Transverse colon (tissue), 4 donors: ENCODE measurements around the gene ANKH. TPM values are rescaled to one million over a fixed set of nuclear protein-coding genes. Genes with fewer than 3 reads are reported as not detected.

ENCODE experiments used
- DNase-seq: peaks from one replicate; pipeline ENCODE4 v3.0.0-alpha.2; 2019
- H3K27ac ChIP-seq, 4 donors: fragments of 200-600 bp; sonication (generic); 2 replicates each; pipeline ENCODE4 v1.5.1; 2016 to 2018; ENCODE audit warnings: inconsistent platforms in 4 of 4
- H3K27me3 ChIP-seq: fragments of 200-600 bp; sonication (generic); 2 replicates; pipeline ENCODE4 v1.5.1; 2017; ENCODE audit warnings: inconsistent platforms
- H3K36me3 ChIP-seq, 4 donors: fragments of 200-600 bp; sonication (generic); 2 replicates each; pipeline ENCODE4 v1.5.1; 2017 to 2019; ENCODE audit warnings: inconsistent platforms in 4 of 4
- H3K4me1 ChIP-seq, 4 donors: fragments of 200-600 bp; sonication (generic); 2 replicates each; pipeline ENCODE4 v1.5.1; 2017 to 2020; ENCODE audit warnings: inconsistent platforms in 4 of 4
- H3K4me3 ChIP-seq, 4 donors: fragments of 200-600 bp; sonication (generic); 1 replicate in 1 of 4; 2 replicates in 3 of 4; pipeline versions ENCODE4 v1.5.1 to v1.6.1; 2017 to 2019; ENCODE audit warnings: inconsistent platforms in 4 of 4
- H3K9me3 ChIP-seq, 2 donors: fragments of 200-600 bp; sonication (generic); 2 replicates each; pipeline ENCODE4 v1.5.1; 2017 to 2019; ENCODE audit warnings: inconsistent platforms in 2 of 2
- EP300 ChIP-seq: sonication (generic); formaldehyde crosslinking; IDR thresholded peaks from one replicate; pipeline ENCODE4 v1.6.1; 2017; ENCODE audit warnings: antibody characterized with exemption, low read depth
- POLR2A ChIP-seq: fragments of 450-650 bp; IDR thresholded peaks from one replicate; pipeline ENCODE4 v1.6.1; 2016; ENCODE audit warnings: antibody characterized with exemption, mild to moderate bottlenecking, moderate library complexity
- POLR2AphosphoS5 ChIP-seq, 3 donors: sonication (generic); formaldehyde crosslinking; IDR thresholded peaks; one replicate each; pipeline ENCODE4 v1.6.1; 2016; ENCODE audit warnings: antibody characterized with exemption in 3 of 3
- WGBS, 2 donors: methylation state at CpG; one replicate each; pipeline ENCODE4 v1.1.5; 2018; ENCODE audit warnings: low coverage in 1 of 2; 5-methylcytosine and 5-hydroxymethylcytosine counted together
- in situ Hi-C, 4 donors: fragments of 200-750 bp; cut with MboI; loops; one replicate each; pipeline versions ENCODE4 v1.15.0 to v1.15.1; 2017; ENCODE audit warnings: low sequenced_read_pairs in 3 of 4, low pct_ligation_motif_present in 1 of 4, low pct_unique_long_range_greater_than_20kb in 1 of 4
- intact Hi-C: fragments of 100-400 bp; cut with DNase I; formaldehyde crosslinking; loops from one replicate; pipeline ENCODE4 v1.15.1; 2023; ENCODE audit warnings: low total_unique reads
- total RNA-seq, 4 donors: library from RNA; depleted of rRNA; stranded (reverse); fragments of >200 nt; gene quantifications; one replicate each; pipeline ENCODE4 v1.1.0, GENCODE V29; 2016
- TF ChIP-seq, protein P1 (sequence below), 5 experiments: fragments of 200-600 bp in 3 of 5; fragments of 450-650 bp in 2 of 5; sonication (generic) in 3 of 5; IDR thresholded peaks; 1 replicate in 2 of 5; 2 replicates in 3 of 5; pipeline ENCODE4 v1.5.1; 2016 to 2017; ENCODE audit warnings: antibody characterized with exemption in 5 of 5, inconsistent platforms in 3 of 5, mild to moderate bottlenecking in 2 of 5, moderate library complexity in 1 of 5

The ANKH gene
- total RNA-seq, 4 donors from 2014 or later = 24.7 to 96.5 (median 69.4) TPM

DNA sequence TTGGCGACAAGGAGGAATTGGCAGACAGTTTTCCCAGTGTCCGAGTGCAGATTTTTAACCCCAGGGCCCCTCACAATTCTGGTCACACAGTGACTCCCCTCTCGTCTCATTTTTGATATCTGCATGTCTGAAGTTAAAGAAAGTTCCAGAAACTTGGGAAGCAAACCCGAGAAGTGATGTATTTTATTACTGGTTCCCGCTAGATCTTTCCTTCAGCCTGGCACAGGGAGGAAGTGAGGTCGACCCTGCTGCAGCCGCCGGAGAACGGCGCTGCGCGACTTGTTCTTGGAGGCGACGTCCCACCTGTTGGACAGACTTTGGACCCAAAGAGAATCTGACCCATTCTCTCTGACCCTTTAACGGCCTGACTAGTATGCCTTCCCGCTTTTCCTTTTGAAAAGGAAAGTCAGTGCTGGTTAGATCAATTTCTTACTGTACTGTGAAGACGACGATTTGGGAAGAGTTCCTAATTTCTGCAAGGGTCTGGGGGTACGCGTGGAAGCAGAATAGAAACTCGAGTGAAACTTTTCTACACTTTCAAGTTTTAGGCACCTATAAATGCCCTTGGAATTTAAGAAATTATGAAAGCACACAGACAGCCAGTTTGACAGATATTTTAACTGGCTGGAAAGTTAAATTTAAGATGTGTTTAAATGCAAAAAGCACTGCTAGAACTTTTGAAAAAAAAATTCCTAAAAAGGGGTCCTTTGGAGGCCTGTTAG, 206.3 kb downstream of the ANKH start:
- DNase-seq = peak; percentile 65
- no peaks in the 10 kb centered on the region for H3K36me3 ChIP-seq
- intact Hi-C loops = no loop called here
- WGBS, 2 donors = 0 to 1% methylated on average over 5 to 21 of the region's 21 CpGs
- H3K4me3 ChIP-seq = peak overlapping the region; percentile 74 to 85 (median 76)
- H3K9me3 ChIP-seq = no peaks in the 10 kb centered on the region
- in situ Hi-C loops = no loop called here
- H3K4me1 ChIP-seq = peaks cover 12 to 61% (median 37%) of the 10 kb centered on the region in 4 donors
- peak overlapping the region; percentile 89 to 98 (median 94) for H3K27ac ChIP-seq
- TF ChIP-seq POLR2AphosphoS5 (IDR thresholded peaks at IDR 0.05) (peak; percentile 23 to 67 (median 47)), POLR2A (no peak)
- H3K27me3 ChIP-seq = no peaks in the 10 kb centered on the region

DNA sequence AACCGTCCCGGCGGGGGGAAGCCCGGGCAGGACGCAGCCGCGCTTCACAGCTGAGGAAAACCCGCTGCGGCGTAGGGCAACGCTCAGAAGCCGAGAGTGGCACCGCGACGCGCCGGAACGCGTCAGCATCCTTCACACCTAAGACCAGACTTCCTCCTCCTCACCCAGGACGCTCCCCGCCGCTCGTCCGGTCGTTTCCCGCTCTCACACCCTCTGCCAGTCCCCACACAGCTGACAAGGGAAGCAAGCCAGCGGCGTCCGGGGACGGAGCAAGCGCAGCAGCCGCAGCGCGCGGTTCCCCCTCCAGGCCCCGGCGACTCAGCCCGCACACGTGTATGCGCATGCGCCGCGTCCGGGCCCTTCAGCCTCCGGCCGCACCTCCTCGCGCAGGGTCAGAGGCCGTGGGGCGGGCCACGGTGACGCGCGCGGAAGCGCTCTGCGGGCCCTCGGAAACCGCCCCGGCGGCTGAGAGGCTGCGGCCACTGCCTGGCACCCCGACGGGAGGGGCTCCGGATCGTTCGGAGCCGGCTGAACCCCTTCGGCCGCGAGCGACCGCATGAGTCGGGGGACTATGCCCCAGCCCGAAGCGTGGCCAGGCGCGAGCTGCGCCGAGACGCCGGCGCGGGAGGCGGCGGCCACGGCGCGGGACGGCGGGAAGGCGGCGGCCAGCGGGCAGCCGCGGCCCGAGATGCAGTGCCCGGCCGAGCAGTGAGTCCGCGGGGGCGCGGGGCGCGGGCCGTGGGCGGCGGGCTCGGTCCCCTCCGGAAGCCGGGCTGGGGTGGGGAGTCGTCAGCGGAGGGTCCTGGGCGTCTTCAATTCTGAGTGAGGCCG, 207.1 kb downstream of the ANKH start, which contains the start of gene OTULIN:
OTULIN (plus strand) TSS at position 449 of the 831 bp plus-strand sequence; CDS start at position 557, 108 bp downstream.
- TF ChIP-seq, protein P1, sequence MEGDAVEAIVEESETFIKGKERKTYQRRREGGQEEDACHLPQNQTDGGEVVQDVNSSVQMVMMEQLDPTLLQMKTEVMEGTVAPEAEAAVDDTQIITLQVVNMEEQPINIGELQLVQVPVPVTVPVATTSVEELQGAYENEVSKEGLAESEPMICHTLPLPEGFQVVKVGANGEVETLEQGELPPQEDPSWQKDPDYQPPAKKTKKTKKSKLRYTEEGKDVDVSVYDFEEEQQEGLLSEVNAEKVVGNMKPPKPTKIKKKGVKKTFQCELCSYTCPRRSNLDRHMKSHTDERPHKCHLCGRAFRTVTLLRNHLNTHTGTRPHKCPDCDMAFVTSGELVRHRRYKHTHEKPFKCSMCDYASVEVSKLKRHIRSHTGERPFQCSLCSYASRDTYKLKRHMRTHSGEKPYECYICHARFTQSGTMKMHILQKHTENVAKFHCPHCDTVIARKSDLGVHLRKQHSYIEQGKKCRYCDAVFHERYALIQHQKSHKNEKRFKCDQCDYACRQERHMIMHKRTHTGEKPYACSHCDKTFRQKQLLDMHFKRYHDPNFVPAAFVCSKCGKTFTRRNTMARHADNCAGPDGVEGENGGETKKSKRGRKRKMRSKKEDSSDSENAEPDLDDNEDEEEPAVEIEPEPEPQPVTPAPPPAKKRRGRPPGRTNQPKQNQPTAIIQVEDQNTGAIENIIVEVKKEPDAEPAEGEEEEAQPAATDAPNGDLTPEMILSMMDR (IDR thresholded peaks at IDR 0.05) = no peak
- peak; percentile 87 to 96 (median 94) for TF ChIP-seq POLR2AphosphoS5 (IDR thresholded peaks at IDR 0.05)
- TF ChIP-seq POLR2A = peak; percentile 88
- intact Hi-C loops = no loop called here
- Histone ChIP-seq H3K4me3 (peak within 1 kb of the TSS; percentile 74 to 85 (median 76)), H3K27ac (peak within 1 kb of the TSS; percentile 89 to 98 (median 94)), H3K9me3 (no peaks in the 10 kb centered on the region), H3K36me3 (no peaks in the 10 kb centered on the region), H3K4me1 (peaks cover 12 to 53% (median 37%) of the 10 kb centered on the region in 4 donors), H3K27me3 (no peaks in the 10 kb centered on the region)
- in situ Hi-C loops = no loop called here
- WGBS, 2 donors = 0 to 1% methylated on average over 11 to 79 of the region's 115 CpGs
- peak; percentile 92 for DNase-seq

DNA sequence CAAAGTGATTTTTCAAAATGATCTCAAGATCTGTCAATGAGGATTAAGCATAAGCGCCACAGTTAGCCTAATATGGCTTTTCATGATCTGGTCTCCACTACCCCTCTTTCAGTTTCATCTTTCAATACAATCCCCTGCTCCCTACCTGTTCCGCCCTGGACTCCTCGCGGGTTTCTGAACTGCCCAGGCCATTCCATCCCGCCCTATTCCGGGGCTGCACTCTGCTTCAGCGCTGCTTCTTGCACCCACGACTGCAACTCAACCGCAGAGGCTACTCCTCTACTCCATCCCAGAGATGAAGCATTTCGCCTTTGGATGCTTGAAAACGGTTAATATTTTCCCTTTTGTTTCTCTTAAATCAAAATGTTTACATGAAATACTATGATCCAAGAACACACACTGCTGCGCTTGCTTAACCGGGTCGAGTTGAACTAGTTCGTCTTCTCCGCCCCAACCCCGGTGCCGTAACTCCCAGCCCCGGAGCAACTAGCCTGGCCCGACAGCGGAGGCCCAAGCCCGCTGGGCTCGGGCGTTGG, 207.8 kb downstream of the ANKH start:
- Histone ChIP-seq H3K36me3 (no peaks in the 10 kb centered on the region), H3K27ac (peak overlapping the region; percentile 89 to 98 (median 94)), H3K9me3 (no peaks in the 10 kb centered on the region), H3K4me1 (peaks cover 12 to 46% (median 37%) of the 10 kb centered on the region in 4 donors), H3K27me3 (no peaks in the 10 kb centered on the region), H3K4me3 (peak overlapping the region; percentile 74 to 85 (median 76))
- intact Hi-C loops (no loop called here), in situ Hi-C loops (no loop called here)
- TF ChIP-seq, protein P1 (IDR thresholded peaks at IDR 0.05) = no peak
- TF ChIP-seq POLR2A (no peak), POLR2AphosphoS5 (IDR thresholded peaks at IDR 0.05) (no peak), EP300 (no peak)
- peak; percentile 47 for DNase-seq
- WGBS, 2 donors = 1 to 4% methylated on average over 9 to 24 of the region's 24 CpGs

DNA sequence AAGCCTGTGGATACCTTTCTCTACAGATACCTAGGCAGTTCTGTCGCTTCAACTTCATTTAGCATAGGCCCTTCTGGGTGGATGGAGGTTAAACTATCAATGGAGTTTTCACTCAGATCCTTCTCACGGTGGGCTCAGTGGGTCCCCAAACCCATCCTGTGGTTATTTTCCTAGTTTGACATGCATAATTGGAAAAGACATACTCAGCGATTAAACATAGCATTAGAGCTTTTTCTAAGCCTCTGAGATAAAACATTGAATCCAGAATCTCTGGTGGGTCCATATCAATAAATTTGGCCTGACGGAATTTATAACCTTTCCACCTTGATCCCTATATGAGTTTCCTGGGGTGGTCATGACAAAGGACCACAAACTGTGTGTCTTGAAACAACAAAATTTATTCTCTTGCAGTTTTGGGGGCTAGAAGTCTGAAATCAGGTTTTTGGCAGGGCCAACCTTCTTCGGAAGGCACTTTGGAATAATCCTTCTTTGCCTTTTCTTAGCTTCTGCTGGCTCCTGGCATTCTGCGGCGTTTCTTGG, 208.8 kb downstream of the ANKH start:
- TF ChIP-seq, protein P1 (IDR thresholded peaks at IDR 0.05) = no peak
- Histone ChIP-seq H3K4me3 (no peak overlapping the region), H3K9me3 (no peaks in the 10 kb centered on the region), H3K4me1 (peaks cover 12 to 37% (median 32%) of the 10 kb centered on the region in 4 donors), H3K36me3 (no peaks in the 10 kb centered on the region), H3K27ac (peak overlapping the region in 1 of 4 donors; percentile 89), H3K27me3 (no peaks in the 10 kb centered on the region)
- DNase-seq = no peak
- WGBS, 2 donors = 93 to 95% methylated on average over 6 to 7 of the region's 7 CpGs
- intact Hi-C loops (no loop called here), in situ Hi-C loops (no loop called here)
